ENCODE data around the gene JCHAIN. TPM values are rescaled to one million over a fixed set of nuclear protein-coding genes. Genes with fewer than 3 reads are reported as not detected.

Gene JCHAIN
- total and polyA plus RNA-seq, 2 of the 8 experiments (the other 6 are each of a cell fraction or from before 2014, with no cell fraction given), result not detected

GRCh38 chr4:70628444-70628843, 37.9 kb downstream of the JCHAIN start, which contains the start of gene ENAM:
Gene ENAM (plus strand): TSS chr4:70628744. CDS start chr4:70629501, 757 bp downstream.
- Histone ChIP-seq H4K20me1 (replicated peaks in 1 of 2; ENCODE audit: control insufficient read depth in 1 of 2, insufficient read depth in 2 of 2, low read length in 2 of 2) (no peaks in the 10 kb centered on the region), H2BK20ac (ENCODE audit: low read length) (no peak within 1 kb of the TSS), H3K4me3 (ENCODE audit: extremely low read depth in 1 of 4, insufficient read depth in 2 of 4, low read depth in 3 of 4, low read length in 4 of 4) (no peak within 1 kb of the TSS), H2BK12ac (ENCODE audit: low read depth, low read length) (no peak within 1 kb of the TSS), H3K27ac (ENCODE audit: low read depth, low read length) (no peak within 1 kb of the TSS), H3K18ac (ENCODE audit: extremely low read depth, low read length) (no peak within 1 kb of the TSS), H3K23me2 (ENCODE audit: low read depth, low read length) (no peaks in the 10 kb centered on the region), H3K23ac (ENCODE audit: insufficient read length) (no peak within 1 kb of the TSS), H3K14ac (ENCODE audit: insufficient read length) (no peak within 1 kb of the TSS), H3K4ac (replicated peaks; ENCODE audit: insufficient read length, low read depth, low read length) (no peak within 1 kb of the TSS), H3K4me1 (replicated peaks in 1 of 4; ENCODE audit: control insufficient read depth in 3 of 4, insufficient read depth in 4 of 4, low read length in 3 of 4) (no peaks in the 10 kb centered on the region), H2AK5ac (ENCODE audit: low read depth, low read length) (no peak within 1 kb of the TSS), H3K9ac (replicated peaks in 1 of 4; ENCODE audit: extremely low read depth in 1 of 4, low read depth in 3 of 4, low read length in 3 of 4) (no peak within 1 kb of the TSS), H2BK5ac (ENCODE audit: low read depth, low read length) (no peak within 1 kb of the TSS), H3K56ac (replicated peaks; ENCODE audit: insufficient read length, low read depth, low read length) (no peak within 1 kb of the TSS), H2BK15ac (ENCODE audit: low read length) (no peak within 1 kb of the TSS), H2BK120ac (replicated peaks; ENCODE audit: low read depth, low read length) (no peak within 1 kb of the TSS), H3K36me3 (ENCODE audit: control insufficient read depth in 2 of 4, insufficient read depth in 4 of 4, low read length in 3 of 4) (no peaks in the 10 kb centered on the region), H3K79me1 (ENCODE audit: low read depth, low read length) (no peaks in the 10 kb centered on the region), H2AFZ (ENCODE audit: low read length) (no peak within 1 kb of the TSS), H3K27me3 (replicated peaks in 1 of 4; ENCODE audit: control insufficient read depth in 3 of 4, extremely low read depth in 1 of 4, insufficient read depth in 3 of 4, low read length in 3 of 4) (no peaks in the 10 kb centered on the region), H3K79me2 (ENCODE audit: control insufficient read depth in 1 of 2, insufficient read depth in 2 of 2, low read length in 2 of 2) (no peaks in the 10 kb centered on the region), H3K4me2 (ENCODE audit: insufficient read depth in 1 of 2, low read depth in 2 of 2, low read length in 2 of 2) (no peak within 1 kb of the TSS), H4K5ac (ENCODE audit: insufficient read length, low read depth, low read length) (no peak within 1 kb of the TSS), H4K8ac (ENCODE audit: extremely low read depth, insufficient read depth, low read length) (no peak within 1 kb of the TSS), H4K91ac (replicated peaks; ENCODE audit: insufficient read length, low read length) (no peak within 1 kb of the TSS), H3K9me3 (ENCODE audit: insufficient read depth in 2 of 2, low read depth in 1 of 2, low read length in 1 of 2) (no peaks in the 10 kb centered on the region)
- WGBS, 2 experiments (ENCODE audit: extremely low coverage in 1 of 2, insufficient coverage in 1 of 2, insufficient read length in 1 of 2, insufficient replicate concordance in 2 of 2, low coverage in 1 of 2, low lambda C conversion rate in 2 of 2, missing lambda C conversion rate in 1 of 2), result 89% methylated on average over 2 of the region's 2 CpGs; no CpG with 5 or more reads in 1 of the 2 experiments
- DNase-seq (ENCODE audit: low read depth in 1 of 2, low spot score in 2 of 2) (no peak), FAIRE-seq (no peak)
- TF ChIP-seq USF2 (IDR thresholded peaks at IDR 0.05; ENCODE audit: low read length) (no peak), ASH2L (IDR thresholded peaks at IDR 0.05; ENCODE audit: low read length) (no peak), GTF2F1 (IDR thresholded peaks at IDR 0.05; ENCODE audit: borderline replicate concordance, low read depth, low read length) (no peak), SRF (IDR thresholded peaks at IDR 0.05; ENCODE audit: low read depth, low read length) (no peak), CBX5 (IDR thresholded peaks at IDR 0.05; ENCODE audit: low read depth, low read length) (no peak), RAD21 (IDR thresholded peaks at IDR 0.05 in 1 of 2, conservative IDR thresholded peaks at IDR 0.05 in 1 of 2; ENCODE audit: low read depth in 2 of 2, low read length in 2 of 2) (no peak)
- ChIA-PET POLR2A (ENCODE audit: partially characterized antibody) (no interaction called here), CTCF (ENCODE audit: partially characterized antibody) (no interaction called here)

Data from H1 (cell line).